ENCODE measurements around the gene EPHA6.

The EPHA6 gene

DNA sequence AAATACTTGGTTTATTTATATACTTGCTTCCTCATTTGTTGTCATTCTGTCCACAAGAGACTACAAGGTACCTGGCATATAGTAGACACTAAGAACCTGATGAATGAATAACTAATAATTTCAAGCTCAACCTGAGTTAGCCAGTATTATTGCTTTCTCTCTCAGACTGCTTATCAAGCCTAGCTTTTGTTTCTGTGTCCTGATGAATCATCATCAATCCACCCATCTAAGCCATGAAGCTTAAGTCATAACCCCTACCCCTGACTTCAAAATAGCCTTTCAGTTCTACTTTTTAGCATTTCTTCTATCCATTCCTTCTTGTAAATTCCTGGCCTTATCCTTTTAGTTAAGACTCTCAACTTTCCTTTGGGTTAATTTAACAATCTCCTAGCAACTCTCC is 420.8 kb downstream of the EPHA6 start:
- H3K9me3 ChIP-seq (ENCODE audit: control insufficient read depth in 2 of 2, low read length in 2 of 2), result no peaks in the 10 kb centered on the region
- H3K4me1 ChIP-seq (ENCODE audit: control insufficient read depth, insufficient read depth, low read length), result peaks cover 4% of the 10 kb centered on the region
- H3K27ac ChIP-seq (ENCODE audit: low read length), result no peak overlapping the region
- no peak overlapping the region for H3K9ac ChIP-seq (ENCODE audit: low read length in 2 of 2)
- no peaks in the 10 kb centered on the region for H3K36me3 ChIP-seq (ENCODE audit: control insufficient read depth in 2 of 2, insufficient read depth in 2 of 2, low read length in 2 of 2)
- no peak overlapping the region for H3K4me3 ChIP-seq (ENCODE audit: low read length in 2 of 2)
- no peaks in the 10 kb centered on the region for H3K27me3 ChIP-seq (ENCODE audit: control insufficient read depth in 1 of 2, insufficient read depth in 2 of 2, low read length in 2 of 2)

DNA sequence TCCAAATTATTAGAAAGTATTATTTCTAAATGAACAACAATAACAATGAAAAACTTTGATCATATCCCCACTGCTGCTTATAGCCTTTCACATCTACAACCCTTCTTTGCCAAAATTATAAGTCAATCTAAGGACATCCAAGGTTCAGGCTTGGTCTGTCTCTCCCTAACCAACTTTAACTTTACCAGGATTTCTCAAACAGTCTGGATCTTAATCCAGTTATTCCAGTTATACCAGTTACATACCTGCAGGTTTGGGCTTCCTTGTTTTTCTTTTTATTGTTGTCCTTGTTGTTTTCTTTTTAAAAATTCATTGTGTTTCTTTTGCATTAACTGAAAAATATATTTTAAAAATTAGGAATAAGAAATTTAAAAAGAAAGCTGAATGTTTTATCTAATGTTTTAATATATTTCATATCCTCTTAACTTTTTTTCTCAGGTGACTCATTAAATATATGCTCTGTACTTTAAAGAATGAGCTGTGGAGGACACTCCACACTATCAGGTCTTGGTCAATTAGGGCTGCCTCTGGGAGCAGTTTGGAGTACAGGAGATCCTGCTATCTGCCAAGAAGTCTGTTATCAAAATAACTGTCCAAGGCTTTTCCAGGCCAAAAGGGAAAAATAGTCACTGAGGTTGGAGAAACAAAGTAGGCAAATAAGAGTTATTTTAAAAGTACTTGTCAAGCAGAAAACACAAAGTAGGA is 421.4 kb downstream of the EPHA6 start:
- Histone ChIP-seq H3K36me3 (ENCODE audit: control insufficient read depth in 2 of 2, insufficient read depth in 2 of 2, low read length in 2 of 2) (no peaks in the 10 kb centered on the region), H3K27ac (ENCODE audit: low read length) (no peak overlapping the region), H3K4me3 (ENCODE audit: low read length in 2 of 2) (no peak overlapping the region), H3K4me1 (ENCODE audit: control insufficient read depth, insufficient read depth, low read length) (peaks cover 4% of the 10 kb centered on the region), H3K27me3 (ENCODE audit: control insufficient read depth in 1 of 2, insufficient read depth in 2 of 2, low read length in 2 of 2) (no peaks in the 10 kb centered on the region), H3K9me3 (ENCODE audit: control insufficient read depth in 2 of 2, low read length in 2 of 2) (no peaks in the 10 kb centered on the region), H3K9ac (ENCODE audit: low read length in 2 of 2) (no peak overlapping the region)

DNA sequence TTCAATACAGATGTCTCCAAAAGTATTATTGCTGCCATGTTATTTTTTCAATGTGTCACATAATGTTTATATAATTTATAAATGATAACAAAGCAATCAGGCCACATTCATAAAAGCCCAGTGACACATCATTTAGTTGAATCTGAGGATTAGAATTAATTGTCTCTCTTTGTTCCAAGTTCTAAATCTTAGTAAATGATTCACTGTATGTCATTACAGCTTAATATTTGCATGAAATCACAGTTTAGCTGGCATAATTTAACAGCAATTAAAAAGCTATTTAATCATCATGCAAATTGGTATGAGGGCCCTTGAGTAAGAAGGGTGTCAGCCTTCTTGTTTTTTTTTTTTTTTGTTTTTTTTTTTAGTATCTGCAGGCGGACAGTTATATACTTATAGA is 427.0 kb downstream of the EPHA6 start:
- no peak overlapping the region for H3K27ac ChIP-seq (ENCODE audit: low read length)
- no peaks in the 10 kb centered on the region for H3K36me3 ChIP-seq (ENCODE audit: control insufficient read depth in 2 of 2, insufficient read depth in 2 of 2, low read length in 2 of 2)

DNA sequence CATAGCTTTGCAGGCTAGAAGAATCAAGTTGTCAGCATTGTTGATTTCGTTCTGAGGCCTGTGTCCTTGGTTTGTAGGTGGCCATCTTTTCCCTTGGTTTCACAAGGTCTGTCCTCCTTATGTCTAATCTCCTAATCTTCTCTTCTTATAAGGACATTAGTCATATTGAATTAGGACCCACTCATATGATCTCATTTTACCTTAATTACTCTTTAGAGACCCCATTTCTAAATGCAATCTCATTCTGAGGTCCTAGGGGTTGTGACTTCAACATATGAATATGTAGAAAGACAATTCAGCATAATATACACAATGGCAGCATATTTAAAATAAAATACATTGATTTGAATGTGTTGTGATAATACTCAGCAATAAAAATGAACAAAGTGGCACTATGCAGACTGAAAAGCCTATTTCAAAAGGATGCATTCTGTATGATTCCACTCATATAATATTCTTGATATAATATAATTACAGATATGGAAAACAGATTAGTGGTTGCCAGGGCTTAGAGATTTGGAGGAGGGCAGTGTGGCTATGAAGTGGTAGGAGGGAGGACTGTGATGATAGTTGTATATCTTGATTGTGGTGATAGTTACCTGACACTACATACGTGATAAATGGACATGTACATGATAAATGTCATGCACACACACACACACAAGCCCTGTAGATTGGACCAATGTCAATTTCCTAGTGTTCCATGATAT is 431.0 kb downstream of the EPHA6 start:
- H3K9me3 ChIP-seq (ENCODE audit: control insufficient read depth in 2 of 2, low read length in 2 of 2), result no peaks in the 10 kb centered on the region
- H3K27ac ChIP-seq (ENCODE audit: low read length), result no peak overlapping the region
- H3K4me1 ChIP-seq (ENCODE audit: control insufficient read depth, insufficient read depth, low read length), result no peaks in the 10 kb centered on the region
- H3K36me3 ChIP-seq (ENCODE audit: control insufficient read depth in 2 of 2, insufficient read depth in 2 of 2, low read length in 2 of 2), result no peaks in the 10 kb centered on the region
- no peaks in the 10 kb centered on the region for H3K27me3 ChIP-seq (ENCODE audit: control insufficient read depth in 1 of 2, insufficient read depth in 2 of 2, low read length in 2 of 2)
- no peak overlapping the region for H3K9ac ChIP-seq (ENCODE audit: low read length in 2 of 2)
- H3K4me3 ChIP-seq (ENCODE audit: low read length in 2 of 2), result no peak overlapping the region

More for the DNA sequence above, 427.0 kb downstream of the EPHA6 start:
- H3K4me1 ChIP-seq (ENCODE audit: control insufficient read depth, insufficient read depth, low read length), result no peaks in the 10 kb centered on the region
- no peak overlapping the region for H3K9ac ChIP-seq (ENCODE audit: low read length in 2 of 2)
- H3K4me3 ChIP-seq (ENCODE audit: low read length in 2 of 2), result no peak overlapping the region
- H3K9me3 ChIP-seq (ENCODE audit: control insufficient read depth in 2 of 2, low read length in 2 of 2), result no peaks in the 10 kb centered on the region
- H3K27me3 ChIP-seq (ENCODE audit: control insufficient read depth in 1 of 2, insufficient read depth in 2 of 2, low read length in 2 of 2), result no peaks in the 10 kb centered on the region

DNA sequence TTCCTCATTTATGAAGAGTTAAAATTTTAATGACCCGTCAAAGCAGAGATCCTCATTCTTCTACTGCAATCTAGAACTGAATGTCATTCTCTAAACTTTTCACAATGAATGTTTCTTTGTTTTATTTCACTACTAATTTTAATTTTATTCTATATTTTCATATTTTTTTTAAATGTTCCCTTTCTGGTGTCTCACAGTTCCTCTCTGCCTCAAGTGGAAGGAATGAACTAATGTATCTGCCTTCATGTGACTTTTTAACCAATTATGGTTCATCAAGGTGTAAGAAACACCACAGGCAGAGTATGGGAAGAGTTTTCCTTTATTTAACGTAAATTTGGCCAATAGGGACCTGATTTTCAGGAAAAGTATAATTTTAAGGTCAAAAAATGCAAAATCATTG is 441.7 kb downstream of the EPHA6 start:
- H3K9me3 ChIP-seq (ENCODE audit: control insufficient read depth in 2 of 2, low read length in 2 of 2), result no peaks in the 10 kb centered on the region
- no peaks in the 10 kb centered on the region for H3K27me3 ChIP-seq (ENCODE audit: control insufficient read depth in 1 of 2, insufficient read depth in 2 of 2, low read length in 2 of 2)
- H3K27ac ChIP-seq (ENCODE audit: low read length), result no peak overlapping the region
- H3K4me3 ChIP-seq (ENCODE audit: low read length in 2 of 2), result no peak overlapping the region
- H3K9ac ChIP-seq (ENCODE audit: low read length in 2 of 2), result no peak overlapping the region
- H3K36me3 ChIP-seq (ENCODE audit: control insufficient read depth in 2 of 2, insufficient read depth in 2 of 2, low read length in 2 of 2), result no peaks in the 10 kb centered on the region
- H3K4me1 ChIP-seq (ENCODE audit: control insufficient read depth, insufficient read depth, low read length), result no peaks in the 10 kb centered on the region

DNA sequence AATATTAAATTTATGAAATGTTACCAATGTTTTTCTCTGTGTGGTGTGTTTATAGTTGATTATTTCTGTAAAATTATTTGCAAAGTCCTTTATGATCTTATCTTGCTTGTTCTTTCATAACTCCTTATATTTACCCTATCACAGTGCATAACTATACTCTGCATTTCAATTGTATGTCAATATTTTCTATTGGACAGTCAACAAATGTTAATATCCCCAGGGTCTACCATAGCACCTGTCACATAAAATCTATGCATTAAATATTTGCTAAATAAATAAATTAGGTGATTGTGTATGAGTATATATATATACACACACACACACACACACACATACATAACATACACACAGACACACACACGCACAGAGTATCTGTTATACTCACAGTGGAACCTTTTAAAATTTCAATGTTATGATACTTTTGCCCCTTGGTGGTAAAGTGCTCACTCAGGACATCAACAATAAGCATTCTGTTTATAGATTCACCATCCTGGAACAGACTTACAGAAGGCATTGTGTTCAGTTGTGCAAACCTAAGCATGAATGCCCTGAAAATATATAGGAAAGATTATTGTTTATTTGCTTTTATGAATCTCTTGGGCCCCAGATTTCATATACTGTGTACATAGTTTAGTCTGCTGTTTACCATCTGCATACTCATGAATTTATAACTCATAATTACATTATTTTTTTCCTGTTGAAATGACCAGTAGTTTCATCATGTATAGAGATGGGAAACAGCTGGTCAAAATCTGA is 443.7 kb downstream of the EPHA6 start:
- Histone ChIP-seq H3K27ac (ENCODE audit: low read length) (no peak overlapping the region), H3K36me3 (ENCODE audit: control insufficient read depth in 2 of 2, insufficient read depth in 2 of 2, low read length in 2 of 2) (no peaks in the 10 kb centered on the region), H3K4me3 (ENCODE audit: low read length in 2 of 2) (no peak overlapping the region), H3K4me1 (ENCODE audit: control insufficient read depth, insufficient read depth, low read length) (no peaks in the 10 kb centered on the region), H3K9ac (ENCODE audit: low read length in 2 of 2) (no peak overlapping the region), H3K27me3 (ENCODE audit: control insufficient read depth in 1 of 2, insufficient read depth in 2 of 2, low read length in 2 of 2) (no peaks in the 10 kb centered on the region), H3K9me3 (ENCODE audit: control insufficient read depth in 2 of 2, low read length in 2 of 2) (no peaks in the 10 kb centered on the region)

DNA sequence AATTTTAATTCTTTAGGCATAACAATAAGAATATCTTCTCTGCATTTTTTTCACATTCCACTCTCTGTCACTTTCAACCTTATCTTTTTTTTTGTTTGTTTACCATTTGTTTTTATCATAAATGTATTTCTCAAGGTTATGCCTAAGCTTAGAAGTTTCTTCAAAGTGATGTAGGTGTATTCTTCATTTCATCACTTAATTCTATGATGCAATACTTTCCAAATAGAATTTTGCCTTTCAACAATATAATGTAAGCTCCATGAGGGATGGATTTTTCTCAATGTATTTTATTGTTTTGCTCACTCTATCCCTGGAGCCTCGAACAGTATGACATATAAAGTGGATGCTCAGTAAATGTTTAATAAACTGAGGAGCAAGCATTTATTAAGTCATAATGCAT is 444.9 kb downstream of the EPHA6 start:
- no peak overlapping the region for H3K9ac ChIP-seq (ENCODE audit: low read length in 2 of 2)
- no peaks in the 10 kb centered on the region for H3K4me1 ChIP-seq (ENCODE audit: control insufficient read depth, insufficient read depth, low read length)
- no peaks in the 10 kb centered on the region for H3K27me3 ChIP-seq (ENCODE audit: control insufficient read depth in 1 of 2, insufficient read depth in 2 of 2, low read length in 2 of 2)
- H3K9me3 ChIP-seq (ENCODE audit: control insufficient read depth in 2 of 2, low read length in 2 of 2), result no peaks in the 10 kb centered on the region
- H3K4me3 ChIP-seq (ENCODE audit: low read length in 2 of 2), result no peak overlapping the region
- H3K36me3 ChIP-seq (ENCODE audit: control insufficient read depth in 2 of 2, insufficient read depth in 2 of 2, low read length in 2 of 2), result no peaks in the 10 kb centered on the region
- H3K27ac ChIP-seq (ENCODE audit: low read length), result no peak overlapping the region

DNA sequence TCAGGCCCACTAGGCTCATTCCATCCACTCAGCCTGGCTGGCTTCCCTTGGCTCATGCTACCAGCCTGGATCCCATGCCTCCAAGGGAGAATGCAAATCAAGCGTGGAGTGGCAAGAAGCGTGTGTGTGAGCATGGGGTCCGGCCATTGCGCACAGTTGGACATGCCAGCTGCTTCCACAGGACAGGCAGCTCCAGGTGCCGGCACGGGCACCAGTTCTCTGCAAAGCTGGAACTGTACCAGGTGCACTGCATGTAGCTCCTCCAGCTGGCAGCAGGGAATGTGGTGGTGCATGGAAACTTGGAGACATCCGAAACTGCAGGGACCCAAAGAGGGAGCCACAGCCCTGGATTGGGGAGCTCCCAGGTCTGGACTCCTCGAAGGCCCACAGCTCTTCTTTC is 449.8 kb downstream of the EPHA6 start:
- H3K4me3 ChIP-seq (ENCODE audit: low read length in 2 of 2), result no peak overlapping the region
- no peak overlapping the region for H3K9ac ChIP-seq (ENCODE audit: low read length in 2 of 2)
- no peaks in the 10 kb centered on the region for H3K27me3 ChIP-seq (ENCODE audit: control insufficient read depth in 1 of 2, insufficient read depth in 2 of 2, low read length in 2 of 2)
- H3K9me3 ChIP-seq (ENCODE audit: control insufficient read depth in 2 of 2, low read length in 2 of 2), result no peaks in the 10 kb centered on the region
- no peaks in the 10 kb centered on the region for H3K36me3 ChIP-seq (ENCODE audit: control insufficient read depth in 2 of 2, insufficient read depth in 2 of 2, low read length in 2 of 2)
- H3K27ac ChIP-seq (ENCODE audit: low read length), result no peak overlapping the region
- H3K4me1 ChIP-seq (ENCODE audit: control insufficient read depth, insufficient read depth, low read length), result no peaks in the 10 kb centered on the region

DNA sequence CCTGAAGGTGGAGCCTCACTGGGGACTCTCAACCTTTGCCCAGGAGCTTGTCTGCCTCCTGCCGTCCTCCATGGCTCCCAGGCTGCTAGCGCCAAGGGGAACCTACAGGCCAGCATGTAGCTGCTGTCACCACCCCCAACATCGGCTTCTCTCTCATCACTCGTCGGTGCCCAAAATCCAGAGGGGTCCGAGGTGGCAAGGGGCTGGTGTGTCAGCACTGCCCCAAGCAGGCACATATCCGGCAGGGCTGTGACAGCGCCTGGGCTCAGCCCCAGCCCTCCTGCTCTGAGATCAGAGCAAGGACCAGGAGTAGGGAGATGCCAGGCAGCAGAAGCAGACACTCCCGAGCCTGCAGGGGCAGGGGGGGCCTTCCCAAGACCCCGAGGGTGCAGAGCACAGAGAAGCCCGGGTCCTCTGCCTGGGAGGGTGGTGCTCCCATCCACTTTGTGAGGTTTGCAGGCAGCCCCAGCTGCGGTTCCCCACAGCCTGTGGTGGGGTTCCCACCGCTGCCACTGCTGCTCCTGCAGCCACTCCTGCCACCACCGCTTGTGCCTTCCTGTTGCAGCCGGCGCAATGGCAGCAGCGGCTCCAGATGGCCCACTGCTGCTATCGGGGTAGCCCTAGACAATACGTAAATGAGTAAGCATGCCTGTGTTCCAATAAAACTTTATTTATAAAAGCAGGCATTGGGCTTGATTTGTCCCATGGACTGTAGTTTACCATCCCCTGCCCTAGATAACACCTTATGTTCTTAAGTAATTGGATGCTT is 451.0 kb downstream of the EPHA6 start:
- H3K9me3 ChIP-seq (ENCODE audit: control insufficient read depth in 2 of 2, low read length in 2 of 2), result no peaks in the 10 kb centered on the region
- no peaks in the 10 kb centered on the region for H3K36me3 ChIP-seq (ENCODE audit: control insufficient read depth in 2 of 2, insufficient read depth in 2 of 2, low read length in 2 of 2)
- no peaks in the 10 kb centered on the region for H3K4me1 ChIP-seq (ENCODE audit: control insufficient read depth, insufficient read depth, low read length)
- H3K9ac ChIP-seq (ENCODE audit: low read length in 2 of 2), result no peak overlapping the region
- H3K27me3 ChIP-seq (ENCODE audit: control insufficient read depth in 1 of 2, insufficient read depth in 2 of 2, low read length in 2 of 2), result no peaks in the 10 kb centered on the region
- no peak overlapping the region for H3K4me3 ChIP-seq (ENCODE audit: low read length in 2 of 2)
- no peak overlapping the region for H3K27ac ChIP-seq (ENCODE audit: low read length)

DNA sequence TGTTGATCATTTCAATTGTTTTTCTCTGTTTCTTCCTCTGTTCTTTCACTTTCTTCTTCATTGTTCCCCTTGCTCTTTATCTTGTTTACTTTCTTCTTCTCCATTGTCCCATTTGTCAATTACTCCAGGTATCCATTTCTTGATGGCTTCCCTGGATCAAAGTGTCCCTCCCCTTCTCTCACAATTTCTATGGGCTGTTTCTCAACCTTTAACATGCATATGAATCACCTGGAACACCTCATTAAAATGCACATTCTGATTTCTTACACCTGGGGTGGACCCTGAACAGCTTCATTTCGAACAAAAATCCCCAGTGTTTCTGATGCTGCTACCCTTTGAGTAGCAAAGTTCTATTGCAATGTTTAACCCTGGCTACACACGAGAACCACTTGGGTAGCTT is 454.8 kb downstream of the EPHA6 start:
- no peaks in the 10 kb centered on the region for H3K27me3 ChIP-seq (ENCODE audit: control insufficient read depth in 1 of 2, insufficient read depth in 2 of 2, low read length in 2 of 2)
- no peak overlapping the region for H3K27ac ChIP-seq (ENCODE audit: low read length)
- no peak overlapping the region for H3K4me3 ChIP-seq (ENCODE audit: low read length in 2 of 2)
- H3K36me3 ChIP-seq (ENCODE audit: control insufficient read depth in 2 of 2, insufficient read depth in 2 of 2, low read length in 2 of 2), result no peaks in the 10 kb centered on the region
- H3K4me1 ChIP-seq (ENCODE audit: control insufficient read depth, insufficient read depth, low read length), result no peaks in the 10 kb centered on the region
- no peak overlapping the region for H3K9ac ChIP-seq (ENCODE audit: low read length in 2 of 2)
- no peaks in the 10 kb centered on the region for H3K9me3 ChIP-seq (ENCODE audit: control insufficient read depth in 2 of 2, low read length in 2 of 2)

All from stomach smooth muscle (tissue), 2 donors.